Nephron (organoid): ENCODE results near the gene RGS4.

Experiments
- H3K27ac Mint-ChIP-seq, 3 experiments: 2 replicates each; pipeline ENCODE4 v1.8.0; 2020; ENCODE audit warnings: mixed read lengths in 3 of 3, mild to moderate bottlenecking in 2 of 3, moderate library complexity in 1 of 3
- H3K27me3 Mint-ChIP-seq: 2 replicates; pipeline ENCODE4 v1.8.0; 2021; ENCODE audit warnings: low read depth, mild to moderate bottlenecking, moderate library complexity, mixed read lengths
- H3K36me3 Mint-ChIP-seq: 2 replicates; pipeline ENCODE4 v1.8.0; 2020; ENCODE audit warnings: low read depth, mixed read lengths
- H3K4me1 Mint-ChIP-seq: 2 replicates; pipeline ENCODE4 v1.8.0; 2020; ENCODE audit warnings: mixed read lengths
- H3K4me3 Mint-ChIP-seq, 3 experiments: 2 replicates each; pipeline ENCODE4 v1.8.0; 2020; ENCODE audit warnings: mild to moderate bottlenecking in 3 of 3, mixed read lengths in 3 of 3, moderate library complexity in 2 of 3
- H3K9me3 Mint-ChIP-seq: 2 replicates; pipeline ENCODE4 v1.8.0; 2020; ENCODE audit warnings: mixed read lengths
- TF ChIP-seq, protein P1 (sequence below), 3 experiments: fragments of 200-600 bp; sonication (generic); IDR thresholded peaks; one replicate each; pipeline ENCODE4 v1.5.0; 2021; ENCODE audit warnings: antibody characterized with exemption in 3 of 3; ENCODE audit not compliant: unreplicated experiment in 3 of 3

Gene RGS4

DNA sequence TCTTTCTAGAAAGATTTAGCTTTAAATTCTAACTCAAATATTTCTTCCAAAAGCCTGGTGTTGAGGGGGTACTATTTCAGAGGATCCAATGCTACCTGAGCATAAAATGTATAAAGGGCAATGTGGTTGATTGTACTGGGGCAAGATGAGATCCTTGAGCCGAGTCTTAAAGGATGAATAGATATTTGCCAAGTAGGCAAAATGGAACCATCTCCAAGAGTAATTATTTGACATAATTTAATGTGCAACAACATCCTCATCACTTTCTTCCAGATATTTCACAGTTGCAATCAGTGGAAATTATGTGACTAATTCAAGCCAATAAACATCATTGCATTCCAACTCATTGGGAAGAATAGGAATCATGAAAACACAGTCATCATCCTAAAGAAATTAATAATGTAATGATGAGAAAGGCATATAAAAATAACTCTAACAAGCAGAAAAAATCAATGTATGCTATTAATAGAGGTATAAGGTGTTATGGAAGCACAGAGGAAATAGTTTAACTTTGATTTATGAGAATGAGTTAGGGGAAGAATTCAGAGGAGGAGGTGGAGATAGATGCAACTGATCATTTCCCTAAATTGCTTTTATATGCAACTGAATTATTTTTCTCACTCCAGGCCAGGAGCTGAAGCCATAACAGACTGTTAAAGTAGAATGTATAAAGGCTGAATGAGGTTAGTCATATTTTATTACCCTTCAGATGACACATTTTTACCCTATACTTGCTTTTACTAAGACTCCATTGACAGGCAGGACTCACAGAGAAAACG lies 30.0 kb upstream of the RGS4 start:
- no peaks in the 10 kb centered on the region for H3K27me3 Mint-ChIP-seq
- H3K9me3 Mint-ChIP-seq: no peaks in the 10 kb centered on the region
- H3K27ac Mint-ChIP-seq: no peak overlapping the region
- peaks cover 9% of the 10 kb centered on the region for H3K4me1 Mint-ChIP-seq
- H3K36me3 Mint-ChIP-seq: no peaks in the 10 kb centered on the region
- no peak overlapping the region for H3K4me3 Mint-ChIP-seq
- TF ChIP-seq, protein P1, sequence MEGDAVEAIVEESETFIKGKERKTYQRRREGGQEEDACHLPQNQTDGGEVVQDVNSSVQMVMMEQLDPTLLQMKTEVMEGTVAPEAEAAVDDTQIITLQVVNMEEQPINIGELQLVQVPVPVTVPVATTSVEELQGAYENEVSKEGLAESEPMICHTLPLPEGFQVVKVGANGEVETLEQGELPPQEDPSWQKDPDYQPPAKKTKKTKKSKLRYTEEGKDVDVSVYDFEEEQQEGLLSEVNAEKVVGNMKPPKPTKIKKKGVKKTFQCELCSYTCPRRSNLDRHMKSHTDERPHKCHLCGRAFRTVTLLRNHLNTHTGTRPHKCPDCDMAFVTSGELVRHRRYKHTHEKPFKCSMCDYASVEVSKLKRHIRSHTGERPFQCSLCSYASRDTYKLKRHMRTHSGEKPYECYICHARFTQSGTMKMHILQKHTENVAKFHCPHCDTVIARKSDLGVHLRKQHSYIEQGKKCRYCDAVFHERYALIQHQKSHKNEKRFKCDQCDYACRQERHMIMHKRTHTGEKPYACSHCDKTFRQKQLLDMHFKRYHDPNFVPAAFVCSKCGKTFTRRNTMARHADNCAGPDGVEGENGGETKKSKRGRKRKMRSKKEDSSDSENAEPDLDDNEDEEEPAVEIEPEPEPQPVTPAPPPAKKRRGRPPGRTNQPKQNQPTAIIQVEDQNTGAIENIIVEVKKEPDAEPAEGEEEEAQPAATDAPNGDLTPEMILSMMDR (IDR thresholded peaks at IDR 0.05; ENCODE audit: unreplicated experiment in 3 of 3): no peak

DNA sequence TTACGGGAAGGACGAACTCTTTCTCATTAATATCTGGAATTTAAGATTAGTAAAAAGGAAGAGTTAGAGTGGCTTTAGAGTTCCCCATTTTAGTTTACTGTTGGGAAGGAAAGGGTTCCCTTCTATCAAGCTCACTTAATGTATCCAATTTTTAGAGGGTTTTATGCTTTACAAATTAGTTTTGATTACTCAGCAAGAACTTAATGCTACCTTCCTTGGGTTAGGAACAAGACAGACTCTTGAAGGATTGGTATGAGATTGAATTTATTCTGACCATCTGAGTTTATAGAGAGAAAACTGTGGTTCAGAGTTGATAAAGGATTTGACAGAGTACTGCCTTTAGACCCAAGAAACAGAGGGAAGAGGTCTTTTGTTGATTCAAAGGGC lies 29.5 kb upstream of the RGS4 start:
- H3K27me3 Mint-ChIP-seq: no peaks in the 10 kb centered on the region
- TF ChIP-seq, protein P1 (IDR thresholded peaks at IDR 0.05; ENCODE audit: unreplicated experiment in 3 of 3): no peak
- no peak overlapping the region for H3K27ac Mint-ChIP-seq
- H3K36me3 Mint-ChIP-seq: no peaks in the 10 kb centered on the region
- no peak overlapping the region for H3K4me3 Mint-ChIP-seq
- no peaks in the 10 kb centered on the region for H3K9me3 Mint-ChIP-seq
- peaks cover 9% of the 10 kb centered on the region for H3K4me1 Mint-ChIP-seq

DNA sequence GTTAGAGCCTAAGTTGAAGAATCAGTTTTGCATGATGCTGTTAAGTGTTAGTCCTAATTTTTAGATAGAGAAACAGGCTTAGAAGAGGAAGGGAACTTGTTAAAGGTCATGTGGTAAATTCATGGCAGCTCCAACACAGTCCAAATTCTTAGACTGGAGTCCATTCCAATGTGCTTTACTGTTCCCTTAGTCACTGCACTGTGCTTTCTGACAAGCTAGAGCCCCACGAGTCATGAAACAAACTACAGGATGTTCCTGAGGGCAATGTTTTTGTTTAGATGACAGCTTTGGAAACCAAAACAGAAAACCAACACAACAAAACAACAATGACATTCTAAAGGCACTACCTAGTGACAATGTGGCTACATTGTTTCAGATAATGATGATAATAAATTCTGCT lies 23.1 kb upstream of the RGS4 start:
- TF ChIP-seq, protein P1 (IDR thresholded peaks at IDR 0.05; ENCODE audit: unreplicated experiment in 3 of 3): no peak
- Mint-ChIP-seq H3K4me3 (no peak overlapping the region), H3K36me3 (no peaks in the 10 kb centered on the region), H3K9me3 (no peaks in the 10 kb centered on the region), H3K27ac (no peak overlapping the region), H3K27me3 (no peaks in the 10 kb centered on the region), H3K4me1 (no peaks in the 10 kb centered on the region)

DNA sequence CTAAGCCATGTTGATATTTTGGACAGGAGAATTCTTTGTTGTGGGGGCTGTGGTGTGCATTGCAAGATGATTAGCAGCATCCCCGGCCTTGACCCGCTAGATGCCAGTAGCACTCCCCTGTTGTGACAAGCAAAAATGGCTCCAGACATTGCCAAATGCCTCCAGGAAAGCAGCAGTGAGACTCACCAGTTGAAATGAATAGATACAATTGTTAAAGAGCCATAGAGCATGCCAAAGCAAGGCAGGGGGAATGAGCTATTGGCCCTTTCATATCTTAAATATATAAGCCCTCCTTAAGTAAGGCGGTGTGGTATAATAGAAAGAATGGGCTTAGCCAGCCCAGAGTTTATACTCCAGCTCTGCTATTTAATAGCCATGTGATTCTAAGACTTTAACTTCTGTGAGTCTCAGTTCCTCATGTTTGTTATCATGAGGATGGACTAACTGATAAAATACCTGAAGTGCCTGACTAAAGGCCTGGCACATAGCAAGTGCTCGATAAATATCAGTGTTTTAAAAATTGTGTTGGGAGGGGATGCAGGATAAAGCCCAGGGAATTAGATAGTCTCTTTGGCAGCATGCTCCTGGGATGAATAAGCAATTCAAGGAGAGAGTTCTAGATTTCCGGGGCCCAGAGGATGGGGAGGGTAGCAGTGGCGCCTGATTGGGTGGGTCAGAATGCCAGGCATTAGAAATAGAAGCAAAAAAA lies 21.1 kb upstream of the RGS4 start:
- TF ChIP-seq, protein P1 (IDR thresholded peaks at IDR 0.05; ENCODE audit: unreplicated experiment in 3 of 3): no peak
- H3K9me3 Mint-ChIP-seq: no peaks in the 10 kb centered on the region
- no peak overlapping the region for H3K4me3 Mint-ChIP-seq
- no peaks in the 10 kb centered on the region for H3K36me3 Mint-ChIP-seq
- no peaks in the 10 kb centered on the region for H3K4me1 Mint-ChIP-seq
- no peaks in the 10 kb centered on the region for H3K27me3 Mint-ChIP-seq
- H3K27ac Mint-ChIP-seq: peak overlapping the region; percentile 2 to 71 (median 28)

DNA sequence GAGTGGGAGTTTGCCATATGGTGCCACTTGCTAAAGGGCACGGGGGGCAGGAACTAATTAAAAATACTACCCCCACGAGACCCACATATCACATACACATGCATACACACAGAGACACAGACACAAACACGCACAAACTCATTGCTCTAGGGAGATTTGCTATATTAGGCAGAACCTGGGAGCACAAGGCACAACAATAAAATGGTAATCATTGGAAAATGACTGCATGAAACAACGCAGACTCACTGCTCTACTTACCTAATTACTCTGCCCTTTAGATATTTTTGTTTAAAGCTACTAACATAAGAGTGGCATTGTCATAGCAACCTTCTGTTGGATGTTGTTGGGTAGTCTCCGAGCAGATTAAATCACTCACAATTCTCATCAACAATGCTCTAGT lies 20.3 kb upstream of the RGS4 start:
- H3K4me1 Mint-ChIP-seq: no peaks in the 10 kb centered on the region
- H3K4me3 Mint-ChIP-seq: no peak overlapping the region
- H3K36me3 Mint-ChIP-seq: no peaks in the 10 kb centered on the region
- no peaks in the 10 kb centered on the region for H3K9me3 Mint-ChIP-seq
- peak overlapping the region; percentile 2 to 76 (median 71) for H3K27ac Mint-ChIP-seq
- TF ChIP-seq, protein P1 (IDR thresholded peaks at IDR 0.05; ENCODE audit: unreplicated experiment in 3 of 3): no peak
- no peaks in the 10 kb centered on the region for H3K27me3 Mint-ChIP-seq
